ENCODE results near the gene JMJD1C.

JMJD1C gene

GRCh38 chr10:63487990-63488389, 22.2 kb upstream of the JMJD1C start:
- no peak for DNase-seq (ENCODE audit: low read depth, low spot score)
- no peak overlapping the region for H3K4me3 ChIP-seq (ENCODE audit: low read length)

DNA sequence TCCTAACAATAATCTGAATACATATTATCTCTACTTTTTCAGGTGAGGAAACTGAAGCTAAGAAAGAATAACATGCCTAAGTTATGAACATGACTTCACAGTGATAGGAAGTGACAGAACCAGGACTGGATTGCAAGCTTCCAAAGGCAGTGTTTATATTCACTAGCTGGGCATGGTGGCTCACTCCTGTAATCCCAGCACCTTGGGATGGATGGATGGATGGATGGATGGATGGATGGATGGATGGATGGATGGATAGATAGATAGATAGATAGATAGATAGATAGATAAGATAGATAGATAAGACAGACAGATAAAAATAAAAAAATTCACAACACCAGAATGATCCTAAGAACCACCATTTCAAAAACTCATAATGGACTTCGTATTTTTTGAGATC, 18.2 kb upstream of the JMJD1C start:
- no peak overlapping the region for H3K4me3 ChIP-seq (ENCODE audit: low read length)
- no peak for DNase-seq (ENCODE audit: low read depth, low spot score)

- no peak overlapping the region for H3K4me3 ChIP-seq (ENCODE audit: low read length)
- DNase-seq (ENCODE audit: low read depth, low spot score) = no peak
These were observed 16.1 kb upstream of the JMJD1C start for GRCh38 chr10:63481815-63482421.

DNA sequence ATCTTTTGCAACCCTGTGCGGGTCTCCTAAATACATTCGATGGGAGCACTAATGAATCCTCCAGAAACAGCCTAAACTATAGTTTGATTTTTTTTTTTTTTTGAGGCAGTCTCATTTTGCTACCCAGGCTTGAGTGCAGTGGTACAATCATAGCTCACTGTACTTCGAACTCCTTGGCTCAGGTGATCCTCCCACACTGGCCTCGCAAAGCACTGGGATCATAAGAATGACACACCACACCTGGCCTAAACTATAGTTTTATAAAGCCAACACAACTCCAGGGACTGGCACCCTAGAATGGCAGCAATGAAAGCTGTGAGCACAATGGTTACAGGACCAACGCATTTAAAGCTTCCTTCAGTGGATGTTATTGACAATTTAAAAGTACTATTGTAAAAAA, 14.5 kb upstream of the JMJD1C start:
- no peak overlapping the region for H3K4me3 ChIP-seq (ENCODE audit: low read length)
- no peak for DNase-seq (ENCODE audit: low read depth, low spot score)

- no peak overlapping the region for H3K4me3 ChIP-seq (ENCODE audit: low read length)
- DNase-seq (ENCODE audit: low read depth, low spot score) = no peak
These were observed 12.8 kb upstream of the JMJD1C start for GRCh38 chr10:63478564-63478963.

DNA sequence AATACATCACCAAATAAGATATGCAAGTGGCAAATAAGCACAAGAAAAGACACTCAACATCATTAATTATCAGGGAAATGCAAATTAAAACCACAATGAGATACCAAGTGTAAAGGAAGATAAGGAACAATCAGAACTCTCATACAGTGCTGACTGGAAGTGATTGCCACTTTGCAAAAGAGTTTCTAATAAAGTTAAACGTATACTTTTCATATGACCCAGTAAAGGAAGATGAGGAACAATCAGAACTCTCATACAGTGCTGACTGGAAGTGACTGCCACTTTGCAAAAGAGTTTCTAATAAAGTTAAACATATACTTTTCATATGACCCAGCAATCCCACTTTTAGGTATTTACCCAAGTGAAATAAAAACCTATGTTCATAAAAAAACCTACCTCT, 12.2 kb upstream of the JMJD1C start:
- H3K4me3 ChIP-seq (ENCODE audit: low read length) = no peak overlapping the region
- DNase-seq (ENCODE audit: low read depth, low spot score) = no peak

- DNase-seq (ENCODE audit: low read depth, low spot score) = no peak
- no peak overlapping the region for H3K4me3 ChIP-seq (ENCODE audit: low read length)
These were observed 8.7 kb upstream of the JMJD1C start for GRCh38 chr10:63474488-63474887.

GRCh38 chr10:63470928-63471327, 5.2 kb upstream of the JMJD1C start:
- DNase-seq (ENCODE audit: low read depth, low spot score) = no peak
- no peak overlapping the region for H3K4me3 ChIP-seq (ENCODE audit: low read length)

GRCh38 chr10:63468947-63469346, 3.2 kb upstream of the JMJD1C start:
- no peak overlapping the region for H3K4me3 ChIP-seq (ENCODE audit: low read length)
- no peak for DNase-seq (ENCODE audit: low read depth, low spot score)

GRCh38 chr10:63467841-63468240, 2.1 kb upstream of the JMJD1C start:
- no peak for DNase-seq (ENCODE audit: low read depth, low spot score)
- H3K4me3 ChIP-seq (ENCODE audit: low read length) = no peak overlapping the region

DNA sequence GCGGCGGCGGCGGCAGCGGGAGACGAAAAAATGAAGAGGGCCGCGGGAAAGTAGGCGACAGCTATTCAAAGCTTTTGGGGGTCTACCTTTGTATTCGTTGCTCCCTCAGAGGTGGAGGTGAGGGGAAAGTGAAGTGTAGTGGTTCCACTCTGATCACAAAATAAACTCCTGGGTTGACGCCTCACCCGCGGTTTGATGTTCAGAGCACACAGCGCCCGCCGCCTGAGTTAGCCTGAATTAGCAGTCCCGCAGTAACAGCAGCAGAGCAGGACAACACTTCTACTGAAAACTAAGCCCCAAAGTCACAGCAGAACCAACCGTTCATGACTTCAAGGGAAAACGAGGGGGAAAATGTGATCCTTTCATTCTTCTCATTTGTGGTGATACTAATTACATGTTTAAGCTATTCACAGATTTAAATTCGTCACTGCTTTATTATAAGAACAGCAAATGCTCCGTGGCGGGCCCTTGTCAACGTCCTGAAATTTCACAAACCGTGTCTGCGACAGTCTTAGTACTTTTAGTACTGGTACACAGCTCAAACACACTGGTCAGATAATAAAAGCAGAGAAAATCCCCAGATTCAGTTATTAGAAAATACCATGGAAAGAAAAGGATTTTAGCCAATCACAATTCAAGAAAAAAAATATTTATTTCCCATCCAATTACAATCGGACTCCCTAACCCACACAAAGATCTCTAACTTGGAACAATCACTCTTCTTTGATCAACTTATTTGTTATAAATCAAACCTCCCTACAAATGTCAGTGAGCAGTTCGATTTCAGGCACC, 563 bp upstream of the JMJD1C start:
- peak overlapping the region; percentile 82 for H3K4me3 ChIP-seq (ENCODE audit: low read length)
- no peak for DNase-seq (ENCODE audit: low read depth, low spot score)

DNA sequence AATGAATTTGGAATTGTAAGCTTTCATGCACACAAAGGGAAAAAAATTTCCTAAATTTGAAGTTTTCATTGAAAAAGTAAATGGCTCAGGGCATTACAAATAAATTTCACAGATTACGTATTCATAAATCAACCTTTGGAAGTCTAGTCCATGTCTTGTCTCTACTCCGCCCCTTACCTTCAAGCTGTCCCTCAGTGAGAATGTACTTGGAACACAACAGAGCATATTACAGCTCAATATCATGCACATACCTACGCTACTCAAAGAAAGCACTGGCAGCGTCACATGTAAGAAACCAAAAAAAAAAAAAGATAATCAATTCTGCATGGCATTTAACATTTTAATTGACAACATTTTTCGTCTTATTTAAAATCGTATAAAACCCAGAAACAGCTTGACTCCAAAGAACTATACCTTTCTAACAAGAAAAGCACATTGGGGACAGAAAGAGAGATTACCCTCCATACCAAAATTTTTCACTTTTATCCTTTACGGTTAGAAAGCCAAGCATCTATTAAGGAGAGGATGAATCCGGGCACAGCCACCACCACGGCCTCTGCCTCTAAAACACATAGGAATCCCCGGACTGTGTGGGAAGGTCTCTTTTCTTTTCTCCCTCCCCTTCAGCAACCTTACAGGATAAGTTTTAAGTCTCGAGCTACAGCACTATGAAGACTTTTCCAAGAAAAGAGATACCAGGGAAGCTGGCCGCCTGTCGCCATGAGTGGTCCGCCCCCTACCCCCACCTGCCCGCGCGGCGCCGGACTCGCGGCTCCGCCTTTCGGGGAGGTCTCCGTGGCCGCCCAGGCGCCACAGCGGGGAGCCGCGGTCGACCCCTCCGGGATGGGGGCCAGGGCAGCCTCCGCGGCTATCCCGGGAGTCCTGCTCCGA, 1.1 kb downstream of the JMJD1C start:
- peak overlapping the region; percentile 82 for H3K4me3 ChIP-seq (ENCODE audit: low read length)
- DNase-seq (ENCODE audit: low read depth, low spot score) = no peak

GRCh38 chr10:63462442-63462841, 3.3 kb downstream of the JMJD1C start:
- DNase-seq (ENCODE audit: low read depth, low spot score) = no peak
- no peak overlapping the region for H3K4me3 ChIP-seq (ENCODE audit: low read length)

DNA sequence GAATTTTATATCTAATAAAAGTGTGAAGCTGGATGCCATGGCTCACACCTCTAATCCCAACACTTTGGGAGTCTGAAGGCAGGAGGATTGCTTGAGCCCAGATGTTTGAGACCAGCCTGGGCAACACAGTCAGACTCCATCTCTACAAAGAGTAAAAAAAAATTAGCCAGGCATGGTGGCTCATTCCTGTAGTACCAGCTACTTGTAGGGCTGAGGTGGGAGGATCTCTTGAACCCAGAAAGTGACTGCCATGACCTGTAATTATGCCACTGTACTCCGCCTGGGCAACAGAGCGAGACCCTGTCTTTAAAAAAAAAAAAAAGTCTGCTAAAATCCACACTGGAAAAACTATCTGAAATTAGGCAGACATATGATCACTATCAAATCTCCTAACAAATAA, 7.6 kb downstream of the JMJD1C start:
- no peak for DNase-seq (ENCODE audit: low read depth, low spot score)
- H3K4me3 ChIP-seq (ENCODE audit: low read length) = no peak overlapping the region

- DNase-seq (ENCODE audit: low read depth, low spot score) = no peak
- no peak overlapping the region for H3K4me3 ChIP-seq (ENCODE audit: low read length)
These were observed 8.2 kb downstream of the JMJD1C start for GRCh38 chr10:63457594-63457993.

- no peak for DNase-seq (ENCODE audit: low read depth, low spot score)
- no peak overlapping the region for H3K4me3 ChIP-seq (ENCODE audit: low read length)
These were observed 9.2 kb downstream of the JMJD1C start for GRCh38 chr10:63456437-63457210.

- DNase-seq (ENCODE audit: low read depth, low spot score) = no peak
- H3K4me3 ChIP-seq (ENCODE audit: low read length) = no peak overlapping the region
These were observed 10.3 kb downstream of the JMJD1C start for GRCh38 chr10:63455507-63455906.

- DNase-seq (ENCODE audit: low read depth, low spot score) = no peak
- H3K4me3 ChIP-seq (ENCODE audit: low read length) = no peak overlapping the region
These were observed 11.1 kb downstream of the JMJD1C start for GRCh38 chr10:63454631-63455030.

- DNase-seq (ENCODE audit: low read depth, low spot score) = no peak
- no peak overlapping the region for H3K4me3 ChIP-seq (ENCODE audit: low read length)
These were observed 13.3 kb downstream of the JMJD1C start for GRCh38 chr10:63452524-63452923.
